Smooth muscle cell (in vitro differentiated cells): ENCODE measurements around the gene NFKBIE. TPM values are rescaled to one million over a fixed set of nuclear protein-coding genes. Genes with fewer than 3 reads are reported as not detected.
"Not testable (repeated sequence)": the region's sequence is repeated elsewhere in the genome, so short reads cannot be mapped to it uniquely, and the experiment has no call there.

Source experiments
- DNase-seq: peaks from one replicate; lab custom pipeline; 2025; ENCODE audit not compliant: unreplicated experiment; lab: John Stamatoyannopoulos, UW
- H2AFZ ChIP-seq: fragments of 200-600 bp; sonication (generic); 2 replicates; pipeline ENCODE4 v1.6.0; 2016; ENCODE audit warnings: antibody characterized with exemption, low read depth, mild to moderate bottlenecking
- H3F3A ChIP-seq: fragments of 200-600 bp; sonication (generic); 2 replicates; pipeline ENCODE4 v1.6.0; 2017; ENCODE audit warnings: antibody characterized with exemption, low read depth
- H3K27ac ChIP-seq: fragments of 200-600 bp; sonication (generic); 2 replicates; pipeline ENCODE4 v1.5.1; 2016; ENCODE audit warnings: low read depth, mild to moderate bottlenecking
- H3K27me3 ChIP-seq: fragments of 200-600 bp; sonication (generic); 2 replicates; pipeline ENCODE4 v1.6.1; 2016; ENCODE audit warnings: low read depth, mild to moderate bottlenecking
- H3K36me3 ChIP-seq: fragments of 200-600 bp; sonication (generic); 2 replicates; pipeline ENCODE4 v1.5.1; 2016; ENCODE audit warnings: low read depth
- H3K4me1 ChIP-seq: fragments of 200-600 bp; sonication (generic); 2 replicates; pipeline ENCODE4 v1.5.1; 2016; ENCODE audit warnings: low read depth
- H3K4me2 ChIP-seq: fragments of 200-600 bp; sonication (generic); 2 replicates; pipeline ENCODE4 v1.6.0; 2016; ENCODE audit warnings: mild to moderate bottlenecking
- H3K4me3 ChIP-seq: fragments of 200-600 bp; sonication (generic); 2 replicates; pipeline ENCODE4 v1.5.1; 2016; ENCODE audit warnings: mild to moderate bottlenecking
- H3K79me2 ChIP-seq: fragments of 200-600 bp; sonication (generic); 2 replicates; pipeline ENCODE4 v1.6.0; 2016; ENCODE audit warnings: low read depth, mild to moderate bottlenecking
- H3K9ac ChIP-seq: fragments of 200-600 bp; sonication (generic); 2 replicates; pipeline ENCODE4 v1.6.0; 2016; ENCODE audit warnings: low read depth
- H3K9me3 ChIP-seq: fragments of 200-600 bp; sonication (generic); replicated peaks from 2 replicates; pipeline ENCODE4 v1.5.1; 2016; ENCODE audit warnings: low read depth
- H4K20me1 ChIP-seq: fragments of 200-600 bp; sonication (generic); 2 replicates; pipeline ENCODE4 v1.6.0; 2016; ENCODE audit warnings: low read depth
- WGBS: methylation state at CpG from one replicate; pipeline ENCODE4 v1.1.7; 2016; ENCODE audit warnings: low lambda C conversion rate; 5-methylcytosine and 5-hydroxymethylcytosine counted together
- polyA plus RNA-seq: library from polyadenylated mRNA; unstranded; fragments of >200 nt; fragmentation: Nextera tagmentation; extraction: Ambion mirVana; gene quantifications from 2 replicates; pipeline ENCODE4 v1.2.1, GENCODE V29; 2016
- total RNA-seq: library from RNA; depleted of rRNA; stranded (reverse); fragments of >200 nt; gene quantifications from 2 replicates; pipeline ENCODE4 v1.2.3, GENCODE V29; 2014
- TF ChIP-seq, protein P1 (sequence below): fragments of 200-600 bp; sonication (generic); IDR thresholded peaks from 2 replicates; pipeline ENCODE4 v1.5.1; 2017; ENCODE audit warnings: borderline replicate concordance, mild to moderate bottlenecking, antibody characterized with exemption; ENCODE audit not compliant: insufficient read depth, poor library complexity, severe bottlenecking

NFKBIE gene
- total and polyA plus RNA-seq, 2 experiments from 2014 or later, result 7.0 to 12.3 TPM

DNA sequence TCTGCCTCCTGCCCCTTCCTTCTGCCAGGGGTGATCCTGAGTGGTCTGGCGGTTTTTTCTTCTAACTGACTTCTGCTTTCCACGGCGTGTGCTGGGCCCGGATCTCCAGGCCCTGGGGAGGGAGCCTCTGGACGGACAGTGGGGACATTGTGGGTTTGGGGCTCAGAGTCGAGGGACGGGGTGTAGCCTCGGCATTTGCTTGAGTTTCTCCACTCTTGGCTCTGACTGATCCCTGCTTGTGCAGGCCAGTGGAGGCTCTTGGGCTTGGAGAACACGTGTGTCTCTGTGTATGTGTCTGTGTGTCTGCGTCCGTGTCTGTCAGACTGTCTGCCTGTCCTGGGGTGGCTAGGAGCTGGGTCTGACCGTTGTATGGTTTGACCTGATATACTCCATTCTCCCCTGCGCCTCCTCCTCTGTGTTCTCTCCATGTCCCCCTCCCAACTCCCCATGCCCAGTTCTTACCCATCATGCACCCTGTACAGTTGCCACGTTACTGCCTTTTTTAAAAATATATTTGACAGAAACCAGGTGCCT is 31.7 kb downstream of the NFKBIE start:
- H3K36me3 ChIP-seq, result no peaks in the 10 kb centered on the region
- H3K4me1 ChIP-seq, result peaks cover 11% of the 10 kb centered on the region
- TF ChIP-seq, protein P1, sequence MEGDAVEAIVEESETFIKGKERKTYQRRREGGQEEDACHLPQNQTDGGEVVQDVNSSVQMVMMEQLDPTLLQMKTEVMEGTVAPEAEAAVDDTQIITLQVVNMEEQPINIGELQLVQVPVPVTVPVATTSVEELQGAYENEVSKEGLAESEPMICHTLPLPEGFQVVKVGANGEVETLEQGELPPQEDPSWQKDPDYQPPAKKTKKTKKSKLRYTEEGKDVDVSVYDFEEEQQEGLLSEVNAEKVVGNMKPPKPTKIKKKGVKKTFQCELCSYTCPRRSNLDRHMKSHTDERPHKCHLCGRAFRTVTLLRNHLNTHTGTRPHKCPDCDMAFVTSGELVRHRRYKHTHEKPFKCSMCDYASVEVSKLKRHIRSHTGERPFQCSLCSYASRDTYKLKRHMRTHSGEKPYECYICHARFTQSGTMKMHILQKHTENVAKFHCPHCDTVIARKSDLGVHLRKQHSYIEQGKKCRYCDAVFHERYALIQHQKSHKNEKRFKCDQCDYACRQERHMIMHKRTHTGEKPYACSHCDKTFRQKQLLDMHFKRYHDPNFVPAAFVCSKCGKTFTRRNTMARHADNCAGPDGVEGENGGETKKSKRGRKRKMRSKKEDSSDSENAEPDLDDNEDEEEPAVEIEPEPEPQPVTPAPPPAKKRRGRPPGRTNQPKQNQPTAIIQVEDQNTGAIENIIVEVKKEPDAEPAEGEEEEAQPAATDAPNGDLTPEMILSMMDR, result no peak
- H3K27ac ChIP-seq, result no peak overlapping the region
- no peaks in the 10 kb centered on the region for H3F3A ChIP-seq
- H4K20me1 ChIP-seq, result no peaks in the 10 kb centered on the region
- DNase-seq, result no peak
- no peaks in the 10 kb centered on the region for H3K27me3 ChIP-seq
- no peak overlapping the region for H3K4me2 ChIP-seq
- no peak overlapping the region for H3K9ac ChIP-seq
- no peak overlapping the region for H2AFZ ChIP-seq
- no peak overlapping the region for H3K4me3 ChIP-seq
- H3K79me2 ChIP-seq, result no peaks in the 10 kb centered on the region
- H3K9me3 ChIP-seq, result no peaks in the 10 kb centered on the region
- 90% methylated on average over 14 of the region's 14 CpGs for WGBS

DNA sequence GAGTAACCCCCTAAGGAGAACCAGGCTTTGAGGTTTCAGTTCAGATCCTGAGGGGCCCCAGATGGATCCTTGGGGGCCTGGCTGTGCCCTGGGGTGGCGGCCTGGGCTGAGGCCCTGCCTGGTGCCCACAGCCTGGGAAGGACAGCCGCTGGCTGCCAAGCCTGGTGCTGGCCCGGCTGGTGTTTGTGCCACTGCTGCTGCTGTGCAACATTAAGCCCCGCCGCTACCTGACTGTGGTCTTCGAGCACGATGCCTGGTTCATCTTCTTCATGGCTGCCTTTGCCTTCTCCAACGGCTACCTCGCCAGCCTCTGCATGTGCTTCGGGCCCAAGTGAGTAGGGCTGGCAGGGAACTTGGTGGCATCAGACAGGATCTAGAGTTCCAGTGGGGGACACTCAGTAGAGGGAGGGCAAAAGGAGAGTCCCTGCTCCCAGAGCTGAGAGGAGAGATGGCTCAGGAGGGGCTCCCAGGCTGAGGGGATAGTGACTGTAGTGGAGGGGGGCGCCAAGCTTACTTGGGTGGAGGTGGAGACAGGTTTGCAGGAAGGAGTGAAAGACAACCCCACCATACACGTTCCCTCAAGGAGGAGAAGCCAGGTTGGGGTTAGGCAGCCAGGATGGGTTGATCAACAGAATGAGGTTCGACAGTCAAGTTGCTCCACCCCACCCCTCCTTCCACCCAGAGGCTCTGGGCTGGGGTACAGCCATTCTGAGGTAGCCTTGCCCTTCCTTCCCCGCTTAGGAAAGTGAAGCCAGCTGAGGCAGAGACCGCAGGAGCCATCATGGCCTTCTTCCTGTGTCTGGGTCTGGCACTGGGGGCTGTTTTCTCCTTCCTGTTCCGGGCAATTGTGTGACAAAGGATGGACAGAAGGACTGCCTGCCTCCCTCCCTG is 32.4 kb downstream of the NFKBIE start:
- Histone ChIP-seq H3K9ac (no peak overlapping the region), H2AFZ (no peak overlapping the region), H3K4me1 (peaks cover 11% of the 10 kb centered on the region), H4K20me1 (no peaks in the 10 kb centered on the region), H3K27ac (no peak overlapping the region), H3K4me3 (no peak overlapping the region), H3K4me2 (no peak overlapping the region), H3K36me3 (no peaks in the 10 kb centered on the region), H3K27me3 (no peaks in the 10 kb centered on the region), H3K9me3 (no peaks in the 10 kb centered on the region), H3F3A (no peaks in the 10 kb centered on the region), H3K79me2 (no peaks in the 10 kb centered on the region)
- DNase-seq, result no peak
- WGBS, result 95% methylated on average over 16 of the region's 16 CpGs
- TF ChIP-seq, protein P1, result no peak

DNA sequence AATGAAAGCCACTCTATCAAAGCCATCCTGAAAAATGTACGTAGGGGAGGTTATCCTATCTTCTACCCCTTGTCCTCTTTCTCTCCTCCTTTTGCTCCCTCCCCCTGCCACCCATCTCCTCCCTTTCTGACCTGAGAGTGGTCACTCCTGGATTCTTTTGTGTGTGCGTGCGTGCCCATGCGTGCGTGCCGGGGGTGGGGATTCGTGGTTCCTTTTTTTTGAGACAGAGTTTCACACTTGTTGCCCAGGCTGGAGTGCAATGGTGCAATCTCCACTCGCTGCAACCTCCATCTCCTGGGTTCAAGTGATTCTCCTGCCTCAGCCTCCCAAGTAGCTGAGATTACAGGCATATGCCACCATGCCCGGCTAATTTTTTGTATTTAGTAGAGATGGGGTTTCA is 33.9 kb downstream of the NFKBIE start:
- peaks cover 14% of the 10 kb centered on the region for H3K4me1 ChIP-seq
- H3F3A ChIP-seq, H3K79me2 ChIP-seq, H3K36me3 ChIP-seq, H3K4me3 ChIP-seq, DNase-seq, H3K27ac ChIP-seq, H2AFZ ChIP-seq, H4K20me1 ChIP-seq, H3K9me3 ChIP-seq, H3K4me2 ChIP-seq, H3K27me3 ChIP-seq, H3K9ac ChIP-seq: not testable (repeated sequence)
- WGBS, result 92% methylated on average over 9 of the region's 9 CpGs

DNA sequence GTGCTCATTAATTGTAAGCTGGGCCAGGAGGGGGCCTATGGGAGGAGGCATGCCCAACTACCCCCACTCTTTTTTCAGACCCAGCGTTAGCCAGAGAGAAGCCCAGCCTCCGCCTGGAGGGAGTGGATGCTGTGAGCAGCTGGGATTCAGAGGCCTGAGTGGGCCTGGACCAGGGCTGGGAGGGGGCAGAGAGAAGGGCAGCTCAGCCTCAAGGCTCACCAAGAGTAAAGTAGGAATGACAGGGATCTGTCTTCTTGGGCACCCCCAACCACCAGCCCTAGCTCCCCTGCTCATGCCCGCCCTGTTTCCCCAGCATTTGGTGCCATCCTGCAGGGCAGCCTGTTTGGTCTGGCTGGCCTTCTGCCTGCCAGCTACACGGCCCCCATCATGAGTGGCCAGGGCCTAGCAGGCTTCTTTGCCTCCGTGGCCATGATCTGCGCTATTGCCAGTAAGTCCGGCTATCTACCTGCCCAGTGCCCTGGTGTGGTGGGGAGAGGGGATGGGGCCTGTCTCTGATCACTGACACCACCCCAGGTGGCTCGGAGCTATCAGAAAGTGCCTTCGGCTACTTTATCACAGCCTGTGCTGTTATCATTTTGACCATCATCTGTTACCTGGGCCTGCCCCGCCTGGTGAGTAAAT is 35.2 kb downstream of the NFKBIE start:
- H3K4me2 ChIP-seq, result no peak overlapping the region
- no peak overlapping the region for H3K27ac ChIP-seq
- no peaks in the 10 kb centered on the region for H4K20me1 ChIP-seq
- H3K9me3 ChIP-seq, result no peaks in the 10 kb centered on the region
- WGBS, result 93% methylated on average over 10 of the region's 10 CpGs
- DNase-seq, result no peak
- H2AFZ ChIP-seq, result no peak overlapping the region
- TF ChIP-seq, protein P1, result no peak
- H3K9ac ChIP-seq, result no peak overlapping the region
- no peaks in the 10 kb centered on the region for H3K79me2 ChIP-seq
- H3K36me3 ChIP-seq, result no peaks in the 10 kb centered on the region
- no peaks in the 10 kb centered on the region for H3K27me3 ChIP-seq
- no peaks in the 10 kb centered on the region for H3F3A ChIP-seq
- H3K4me1 ChIP-seq, result peaks cover 20% of the 10 kb centered on the region
- H3K4me3 ChIP-seq, result no peak overlapping the region
